Activated CD4-positive, alpha-beta T cell treated with anti-CD3 and anti-CD28 coated beads, Interleukin-2, amount 50 U/mL, for 16 hours (primary cell): Measurements from ENCODE around the gene SMKR1.
A peak's percentile ranks its signal among the peaks of the same experiment; 100 is the strongest.
"Not testable (repeated sequence)": the region's sequence is repeated elsewhere in the genome, so short reads cannot be mapped to it uniquely, and the experiment has no call there.

Experiments used
- DNase-seq: peaks from one replicate; pipeline ENCODE4 v3.0.0-alpha.2; 2020

Gene SMKR1

DNA sequence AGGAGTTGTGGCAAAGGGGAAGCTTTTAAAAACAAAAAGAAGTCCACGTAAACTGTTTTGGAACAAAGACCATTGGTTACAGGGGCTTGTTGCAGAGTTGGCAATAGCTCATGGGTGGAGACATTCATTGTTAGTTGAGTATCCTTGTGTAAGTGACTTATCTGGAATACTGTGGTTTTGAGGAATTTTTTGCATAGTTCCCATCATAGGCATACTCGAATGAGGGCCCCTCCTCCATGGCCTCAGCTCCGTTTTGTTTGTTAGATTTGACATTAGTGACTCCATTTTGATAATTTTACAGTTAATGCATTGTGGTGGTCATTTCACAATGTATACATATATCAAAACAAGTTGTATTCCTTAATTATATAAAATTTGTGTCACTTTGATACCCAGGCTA lies 12.8 kb upstream of the SMKR1 start:
- no peak for DNase-seq

DNA sequence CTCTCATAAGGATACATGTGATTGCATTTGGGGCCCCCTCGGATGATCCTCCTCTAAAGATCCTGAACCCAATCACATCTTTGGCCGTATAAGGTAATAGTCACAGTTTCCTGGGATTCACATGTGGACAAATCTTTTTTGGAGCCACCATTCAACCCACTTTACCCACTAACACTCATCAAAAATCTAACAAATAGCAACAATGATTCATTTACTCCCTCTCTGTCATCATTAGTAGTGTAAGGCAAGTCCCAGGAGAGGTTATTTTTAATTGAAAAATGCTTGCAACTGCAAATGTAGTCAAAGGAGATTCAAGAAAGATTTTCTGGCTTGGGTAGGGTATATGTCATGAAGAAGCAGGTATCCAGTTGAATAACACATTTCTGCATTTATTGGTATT lies 9.9 kb upstream of the SMKR1 start:
- no peak for DNase-seq

DNA sequence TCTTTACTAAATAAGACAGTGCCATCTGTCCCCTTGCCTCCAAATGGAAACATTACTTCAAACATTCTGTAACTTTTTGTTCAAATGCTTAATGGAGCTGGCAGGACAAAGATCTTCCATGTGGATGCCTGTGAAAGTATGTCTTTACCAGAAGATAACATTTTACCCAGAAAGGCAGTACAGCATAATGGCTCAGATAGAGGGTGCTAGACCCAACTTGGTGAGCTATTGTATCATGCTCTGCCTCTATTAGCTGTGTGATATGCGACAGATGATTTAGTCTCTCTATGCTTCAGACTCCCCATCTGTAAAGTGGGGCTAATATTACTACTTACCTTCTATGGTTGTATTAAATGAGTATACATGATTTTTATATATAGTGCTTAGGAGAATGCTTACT lies 8.8 kb upstream of the SMKR1 start:
- DNase-seq, result no peak

DNA sequence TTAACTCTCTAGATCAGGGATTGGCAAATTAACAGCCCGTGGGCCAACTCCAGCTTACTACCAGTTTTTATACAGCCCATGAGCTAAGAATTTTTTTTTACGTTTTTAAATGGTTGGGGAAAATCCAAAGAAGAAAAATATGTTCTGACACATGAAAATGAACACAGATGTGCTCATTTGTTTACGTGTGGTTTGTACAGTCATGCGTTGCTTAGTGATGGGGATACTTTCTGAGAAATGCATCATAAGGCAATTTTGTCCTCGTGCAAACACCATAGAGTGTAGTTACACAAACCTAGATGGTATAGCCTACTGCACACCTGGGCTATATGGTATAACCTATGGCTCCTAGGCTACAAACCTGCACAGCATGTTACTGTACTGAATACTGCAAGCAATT lies 8.3 kb upstream of the SMKR1 start:
- peak; percentile 76 for DNase-seq

DNA sequence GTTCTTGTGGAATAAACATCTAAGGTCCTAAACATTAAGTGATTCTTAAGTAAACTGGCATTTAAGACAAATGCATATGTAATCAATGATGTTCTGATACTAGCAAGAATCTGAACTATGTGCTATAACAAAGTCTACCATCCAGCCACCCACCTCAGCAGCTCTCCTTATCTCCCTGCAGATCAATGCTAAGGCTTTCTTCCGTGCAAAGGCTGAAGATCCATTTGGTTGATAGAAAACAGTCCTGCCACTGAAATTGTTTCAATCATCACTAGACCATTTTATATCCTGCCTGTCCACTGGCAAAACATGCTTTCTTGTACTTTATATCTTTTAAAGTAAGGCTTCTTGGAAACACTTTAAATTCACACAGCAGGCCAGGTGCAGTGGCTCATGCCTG lies 6.3 kb upstream of the SMKR1 start:
- peak; percentile 58 for DNase-seq

DNA sequence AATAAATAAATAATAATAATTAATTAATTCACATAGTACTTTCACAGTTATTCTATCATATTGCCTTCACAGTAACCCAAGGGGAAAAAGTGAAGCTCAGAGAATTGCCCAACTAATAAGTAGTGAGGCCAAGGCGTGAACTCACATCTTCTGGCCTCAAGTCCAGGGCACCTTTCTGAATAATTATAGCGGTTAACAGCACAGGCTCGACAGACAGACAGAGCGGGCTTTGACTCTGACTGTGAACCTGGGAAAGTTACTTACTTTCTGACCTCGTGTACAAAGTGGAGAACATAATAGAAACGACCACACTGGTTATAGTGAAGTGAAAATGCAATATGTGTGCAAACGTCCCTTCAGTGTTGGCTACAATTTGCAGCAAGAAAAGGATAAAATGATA lies 5.7 kb upstream of the SMKR1 start:
- no peak for DNase-seq

DNA sequence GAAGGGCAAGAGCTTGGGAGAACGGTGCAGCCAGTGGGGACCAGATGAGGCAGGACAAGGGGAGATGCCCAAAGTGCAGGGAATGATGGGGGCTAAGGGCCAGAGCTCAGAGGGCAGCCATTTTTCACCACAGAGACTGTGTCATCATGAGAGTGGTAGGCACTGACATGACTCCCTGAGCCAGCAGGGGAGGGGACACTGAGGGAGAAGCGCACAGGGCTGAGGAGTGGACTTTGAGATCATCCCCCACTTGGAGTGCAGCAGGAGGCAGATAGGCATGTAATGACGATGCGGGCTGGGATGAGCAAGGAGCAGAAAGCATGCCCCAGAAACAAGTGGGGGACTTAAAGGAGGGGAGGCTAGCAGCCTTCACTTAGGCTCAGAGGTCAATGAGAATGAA lies 5.2 kb upstream of the SMKR1 start:
- DNase-seq, result no peak

DNA sequence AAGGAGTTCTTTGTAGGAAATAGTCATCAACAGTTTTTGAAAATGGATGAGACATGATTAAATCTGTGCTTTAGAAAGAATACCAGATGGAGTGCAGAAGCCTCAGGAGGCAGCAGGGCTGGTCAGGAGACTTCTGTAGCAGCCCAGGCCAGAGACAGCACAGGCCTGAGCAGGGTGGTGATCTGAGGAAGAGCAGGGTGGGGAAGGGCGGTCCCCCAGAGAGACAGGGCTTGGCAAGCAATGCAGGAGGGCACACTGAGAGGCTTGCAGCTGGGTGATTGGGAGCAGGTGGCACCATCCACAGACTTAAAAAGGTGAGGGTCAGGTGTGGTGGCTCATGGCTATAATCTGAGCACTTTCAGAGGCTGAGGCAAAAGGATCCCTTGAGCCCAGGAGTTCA lies 4.3 kb upstream of the SMKR1 start:
- DNase-seq, result no peak

DNA sequence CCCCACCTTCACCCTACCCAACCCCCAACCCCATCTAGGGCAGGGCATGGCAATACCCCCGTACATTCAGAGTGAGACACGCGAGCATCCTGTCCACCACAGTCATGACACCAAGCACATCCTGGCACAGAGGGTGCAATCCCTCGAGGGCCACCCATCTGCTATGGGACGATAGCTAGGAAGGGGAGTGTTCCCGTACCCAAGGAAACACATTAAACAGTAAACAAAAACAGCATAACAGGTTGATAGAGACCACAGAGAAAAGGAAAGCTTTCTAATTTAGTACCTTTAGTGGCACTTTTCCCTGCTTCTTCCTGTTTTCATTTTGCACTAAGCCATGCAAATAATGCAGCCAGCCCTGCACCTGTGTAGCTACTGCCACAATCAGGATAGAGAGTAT lies 2.3 kb upstream of the SMKR1 start:
- DNase-seq, result peak; percentile 37

DNA sequence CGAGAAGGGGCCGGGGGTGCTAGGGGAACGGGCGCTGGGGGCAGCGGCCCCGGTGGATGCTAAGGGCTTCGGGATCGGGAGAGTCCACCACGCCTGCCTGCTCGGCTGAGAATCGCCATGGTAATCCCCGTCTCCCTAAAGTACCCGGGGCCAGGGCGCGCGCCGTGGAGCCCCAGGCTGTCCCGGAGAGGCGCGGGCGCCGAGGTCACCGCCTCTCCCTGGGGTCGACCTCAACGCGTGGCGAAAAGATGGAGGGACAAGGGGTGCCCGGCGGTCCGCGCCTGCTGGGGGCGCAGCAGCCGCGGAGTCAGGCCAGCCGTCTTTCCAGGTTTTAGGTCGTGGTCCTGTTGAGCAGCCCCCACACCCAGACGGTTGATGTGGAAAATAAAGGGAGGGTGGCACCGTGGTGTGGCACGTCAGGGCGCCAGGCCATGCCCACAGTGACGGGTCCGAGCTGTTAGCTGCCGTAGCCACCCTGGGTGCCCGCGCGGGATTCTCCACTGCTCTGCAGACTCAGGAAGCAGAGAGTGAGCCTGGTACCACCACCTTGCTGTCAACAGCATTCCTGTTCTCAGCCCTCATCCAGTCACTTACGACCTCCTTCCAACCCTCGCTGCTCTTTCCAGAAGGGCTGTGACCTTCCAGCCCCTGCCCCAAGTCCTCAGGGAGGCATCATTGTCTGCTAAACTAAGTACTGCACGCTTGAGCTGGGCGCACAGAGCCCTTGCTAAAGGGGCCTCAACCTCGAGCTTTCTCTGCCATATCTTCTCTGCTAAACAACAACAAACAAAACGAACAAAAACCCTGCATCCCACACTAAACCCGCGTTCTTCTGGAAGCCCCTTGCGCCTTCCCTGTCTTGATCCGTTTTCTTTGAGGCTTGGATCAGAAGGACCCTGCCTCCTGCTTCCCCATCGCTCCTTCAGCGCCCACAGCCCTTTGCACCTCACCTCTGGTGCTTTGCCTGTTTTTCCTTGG lies 666 bp downstream of the SMKR1 start:
- DNase-seq, result no peak

DNA sequence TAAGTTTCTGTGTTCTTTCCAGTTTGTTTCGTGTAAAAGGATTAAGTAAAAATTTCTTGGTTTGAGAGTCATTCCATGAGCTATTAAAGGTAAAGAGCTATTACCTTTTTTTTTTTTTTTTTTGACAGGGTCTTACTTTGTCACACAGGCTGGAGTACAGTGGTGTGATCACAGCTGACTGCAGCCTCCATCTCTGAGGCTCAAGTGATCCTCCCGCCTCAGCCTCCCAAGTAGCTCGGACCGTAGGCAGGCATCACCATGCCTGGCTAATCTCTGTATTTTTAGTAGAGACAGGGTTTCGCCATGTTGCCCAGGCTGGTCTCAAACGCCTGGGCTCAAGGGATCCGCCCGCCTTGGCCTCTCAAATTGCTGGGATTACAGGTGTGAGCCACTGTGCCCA lies 1.4 kb downstream of the SMKR1 start:
- DNase-seq, result no peak

DNA sequence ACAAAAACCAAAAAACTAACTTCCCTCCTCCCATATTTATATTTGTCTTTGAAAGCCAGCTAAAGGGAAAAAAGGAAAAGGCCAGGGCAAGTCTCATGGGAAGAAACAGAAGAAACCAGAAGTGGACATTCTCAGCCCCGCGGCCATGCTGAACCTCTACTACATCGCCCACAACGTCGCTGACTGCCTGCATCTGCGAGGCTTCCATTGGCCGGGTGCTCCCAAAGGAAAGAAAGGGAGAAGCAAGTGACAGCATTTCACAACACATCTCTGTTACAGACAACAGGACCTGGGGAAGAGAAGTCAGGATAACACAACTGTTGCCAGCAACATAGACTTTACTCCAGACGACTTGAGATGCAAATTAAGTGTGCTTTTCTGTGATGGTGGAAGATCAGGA lies 9.9 kb downstream of the SMKR1 start:
- DNase-seq, result no peak

DNA sequence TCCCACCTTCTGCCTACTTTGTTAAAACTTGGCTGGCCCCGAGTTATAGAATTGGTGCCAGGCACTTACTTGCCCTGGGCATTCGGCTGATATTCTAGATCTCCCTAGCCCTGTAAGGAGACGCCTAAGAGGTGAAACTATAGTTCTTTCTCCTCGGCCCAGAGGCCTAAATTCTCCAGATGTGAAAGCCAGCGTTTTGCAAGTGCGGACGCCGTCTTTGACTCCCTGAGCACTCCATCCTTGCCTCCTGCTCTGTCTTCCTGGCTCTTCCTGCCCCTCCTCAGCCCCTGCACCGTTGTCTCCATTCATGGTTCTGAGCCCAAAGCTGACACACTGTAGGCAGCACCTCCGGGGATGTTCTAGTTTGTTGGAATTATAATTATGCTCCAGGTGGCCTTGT lies 11.2 kb downstream of the SMKR1 start:
- DNase-seq, result no peak

DNA sequence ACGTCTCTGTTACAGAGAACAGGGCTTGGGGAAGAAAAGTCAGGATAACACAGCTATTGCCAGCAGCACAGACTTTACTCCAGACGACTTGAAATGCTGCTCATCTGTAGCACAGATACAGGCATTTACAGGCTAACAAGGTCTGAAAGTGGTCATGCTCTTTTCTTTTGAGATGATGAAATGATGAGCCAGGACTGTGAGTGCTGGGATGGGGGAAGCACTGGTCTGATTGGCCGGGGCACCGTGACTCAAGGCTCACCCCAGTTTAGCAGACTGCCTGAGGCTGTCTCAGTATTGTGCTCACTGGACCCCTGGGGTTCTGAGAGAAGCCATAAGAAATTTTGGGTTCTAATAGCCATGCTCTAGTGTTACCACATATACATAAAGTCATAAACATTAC lies 12.4 kb downstream of the SMKR1 start:
- DNase-seq, result no peak

DNA sequence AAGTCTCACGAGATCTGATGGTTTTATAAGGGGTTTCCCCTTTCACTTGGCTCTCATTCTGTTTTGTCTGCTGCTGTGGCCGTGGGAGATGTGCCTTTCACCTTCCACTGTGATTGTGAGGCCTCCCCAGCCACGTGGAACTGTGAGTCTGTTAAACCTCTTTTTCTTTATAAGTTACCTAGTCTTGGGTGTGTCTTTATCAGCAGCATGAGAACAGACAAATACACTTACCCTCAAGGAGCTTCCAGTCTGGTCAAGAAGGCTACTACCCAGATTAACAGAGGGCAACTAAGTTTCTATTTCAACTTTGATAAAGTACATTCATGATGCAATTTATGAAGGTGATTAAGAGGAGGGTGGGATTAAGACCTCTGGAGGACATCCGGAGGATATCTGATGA lies 13.1 kb downstream of the SMKR1 start:
- no peak for DNase-seq

DNA sequence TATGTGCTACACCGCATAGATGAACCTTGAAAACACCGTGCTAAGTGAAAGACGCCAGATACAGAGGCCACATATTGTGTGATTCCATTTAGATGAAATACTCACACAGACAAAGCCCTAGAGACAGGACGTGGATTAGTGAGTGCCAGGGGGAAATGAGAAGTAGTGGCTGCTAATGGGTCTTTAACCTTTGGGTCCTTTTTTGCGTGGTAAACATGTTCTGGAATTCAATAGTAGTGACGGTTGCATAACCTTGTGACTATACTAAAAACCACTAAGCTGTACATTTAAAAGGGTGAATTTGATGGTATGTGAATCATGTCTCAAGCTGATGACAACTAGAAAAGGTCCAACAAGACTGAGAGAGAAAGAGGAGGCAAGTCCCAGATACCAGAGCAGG lies 15.6 kb downstream of the SMKR1 start:
- DNase-seq, result no peak

DNA sequence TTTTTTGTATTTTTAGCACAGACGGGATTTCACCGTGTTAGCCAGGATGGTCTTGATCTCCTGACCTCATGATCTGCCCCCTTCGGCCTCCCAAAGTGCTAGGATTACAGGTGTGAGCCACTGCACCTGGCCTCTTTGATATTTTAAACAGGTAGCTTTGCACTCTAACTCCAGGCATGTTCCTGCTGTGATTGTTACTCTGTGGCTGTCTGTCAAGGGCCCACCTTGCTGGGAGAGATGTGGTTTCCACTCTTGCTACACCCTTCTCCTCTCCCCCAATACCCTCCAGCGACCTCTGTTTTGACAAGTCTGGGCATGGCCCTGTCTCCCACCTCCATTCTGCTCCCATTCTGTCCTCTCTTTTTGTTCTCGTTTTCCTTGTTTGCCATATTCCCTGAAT lies 17.1 kb downstream of the SMKR1 start:
- no peak for DNase-seq

DNA sequence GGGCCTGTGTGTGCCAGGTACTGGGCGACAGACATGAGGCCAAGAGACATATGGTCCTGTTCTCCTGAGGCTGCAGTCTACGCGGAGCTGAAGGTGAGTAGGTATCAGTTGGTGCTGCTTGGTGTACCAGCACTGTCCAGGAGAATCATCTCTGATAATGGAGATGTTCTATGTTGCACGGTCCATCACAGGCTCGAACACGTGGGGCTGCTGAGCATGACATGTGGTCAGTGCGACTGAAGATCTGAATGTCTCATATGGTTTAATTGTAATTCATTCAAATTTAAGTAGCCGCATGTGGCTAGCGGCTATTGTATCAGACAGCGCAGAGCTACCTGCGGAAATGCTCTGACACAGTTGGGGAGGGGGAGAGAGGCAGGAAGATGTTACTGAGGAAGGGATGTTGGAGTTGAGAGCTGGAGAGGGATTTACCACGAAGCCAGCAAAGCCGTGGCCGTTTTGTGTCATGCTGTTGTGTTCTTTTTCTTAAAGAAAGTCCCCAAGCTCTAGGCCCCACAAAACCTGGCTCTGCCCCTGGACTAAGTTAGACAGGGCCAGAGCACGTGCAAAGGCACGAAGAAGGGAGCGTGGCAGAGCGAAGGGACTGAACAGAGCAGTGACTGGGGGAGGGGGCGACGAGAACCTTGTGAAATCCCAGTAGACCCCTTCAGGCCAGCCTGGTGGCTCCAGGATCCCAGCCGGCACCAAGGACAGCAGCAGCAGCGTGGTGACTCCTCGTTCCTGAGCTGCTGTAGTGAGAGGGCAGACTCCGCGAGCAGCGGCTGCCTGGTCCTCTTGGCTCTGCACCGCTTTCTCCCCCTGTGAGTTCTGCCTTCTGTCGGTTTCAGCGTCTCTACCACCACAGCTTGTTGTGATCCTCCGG lies 20.0 kb downstream of the SMKR1 start:
- no peak for DNase-seq

DNA sequence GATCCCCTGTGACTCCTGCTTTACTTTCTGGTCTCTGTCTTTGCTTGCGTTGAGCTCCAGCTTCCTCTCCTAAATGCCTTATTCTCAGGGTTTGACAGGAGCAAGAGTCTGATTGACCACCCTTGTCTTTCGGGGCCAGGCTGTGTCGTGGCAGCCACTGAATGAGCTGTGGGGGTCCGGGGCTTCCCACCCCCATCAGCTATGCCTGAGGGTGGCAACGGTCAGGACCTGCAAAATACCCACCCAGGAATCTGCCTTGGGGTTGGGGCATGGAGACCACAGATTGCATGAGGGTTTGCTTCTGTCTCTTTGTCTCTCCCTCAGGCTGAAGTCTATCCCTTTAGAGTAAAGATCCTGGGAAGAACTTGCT lies 20.6 kb downstream of the SMKR1 start:
- no peak for DNase-seq

DNA sequence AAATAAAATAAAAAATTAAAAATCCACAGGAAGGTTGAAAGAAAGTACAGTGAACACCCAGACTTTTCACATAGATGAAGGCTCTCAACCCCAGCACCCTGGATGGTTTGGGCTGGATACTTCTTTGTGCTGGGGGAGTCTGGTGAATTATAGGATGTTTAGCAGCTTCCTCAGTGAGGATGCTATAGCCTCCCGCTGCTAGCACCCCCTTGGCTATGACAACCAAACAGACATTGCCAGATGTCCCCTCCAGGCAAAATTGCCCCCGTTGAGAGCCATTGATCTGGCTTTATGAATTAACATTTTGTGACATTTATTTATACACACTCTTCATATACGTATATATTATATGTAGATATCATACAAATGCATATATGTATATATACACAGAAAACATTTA lies 21.6 kb downstream of the SMKR1 start:
- no peak for DNase-seq

DNA sequence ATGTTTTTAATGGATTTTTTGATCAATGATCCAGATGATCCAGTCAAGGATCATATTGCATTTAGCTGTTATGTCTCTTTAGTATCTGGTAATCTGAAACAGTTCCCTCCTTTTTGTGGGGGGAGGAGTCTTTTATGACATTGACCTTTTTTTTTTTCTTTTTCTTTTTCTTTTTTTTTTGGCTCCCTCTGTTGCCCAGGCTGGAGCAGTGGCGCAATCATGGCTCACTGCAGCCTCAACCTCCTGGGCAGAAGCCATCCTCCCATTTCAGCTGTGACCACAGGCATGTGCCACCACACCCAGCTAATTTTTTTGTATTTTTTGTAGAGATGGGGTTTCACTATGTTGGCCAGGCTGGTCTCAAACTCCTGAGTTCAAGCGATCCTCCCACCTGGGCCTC lies 22.1 kb downstream of the SMKR1 start:
- DNase-seq, result not testable (repeated sequence)

DNA sequence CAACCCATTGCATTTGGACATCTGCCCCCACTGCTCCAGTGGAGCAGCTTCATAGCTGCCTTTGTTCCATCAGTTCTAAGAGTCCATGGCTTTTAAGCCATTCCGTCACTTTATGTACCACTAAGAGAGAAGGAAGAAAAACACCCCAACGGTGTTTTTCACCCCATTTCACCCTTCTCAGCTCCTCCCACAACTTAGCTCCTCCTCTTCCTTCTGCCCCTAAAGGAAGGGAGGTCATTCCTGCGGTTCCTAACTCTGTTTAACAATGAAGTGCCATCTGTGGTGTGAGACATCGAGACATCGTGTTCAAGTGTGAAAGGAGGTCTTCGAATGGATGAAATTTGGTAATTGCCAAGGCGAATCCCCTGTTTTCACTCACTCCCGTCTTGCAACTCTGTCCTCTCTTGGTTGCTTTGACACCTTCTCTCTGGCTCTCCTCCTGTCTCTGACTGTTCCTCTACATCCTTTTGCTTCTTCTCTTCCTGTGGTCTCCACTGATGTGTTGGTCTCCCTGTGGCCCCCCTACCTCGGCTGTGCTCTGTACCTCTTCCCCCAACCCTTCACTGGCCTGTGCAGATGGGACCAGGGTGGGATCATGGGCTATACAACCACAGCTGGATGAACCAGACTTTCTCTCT lies 23.0 kb downstream of the SMKR1 start:
- DNase-seq, result no peak

DNA sequence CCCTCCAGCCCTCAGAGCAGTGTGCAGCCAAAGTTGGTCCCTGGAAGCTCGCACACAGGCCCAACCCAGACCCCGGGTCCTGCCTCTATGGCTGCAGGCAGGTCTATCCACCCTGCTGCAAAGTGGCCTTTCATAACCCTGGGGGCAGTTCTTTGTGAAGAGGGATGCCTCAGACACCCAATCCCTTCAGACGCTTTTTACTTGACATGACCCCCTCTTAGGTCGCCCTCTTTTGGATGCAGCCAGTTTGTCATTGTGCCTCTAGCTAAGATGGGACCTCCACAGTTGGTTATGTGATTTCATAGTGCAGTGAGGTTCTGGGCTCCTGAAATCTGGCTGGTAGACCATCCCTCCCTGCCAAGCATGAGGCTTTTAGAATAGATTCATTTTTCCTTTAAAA lies 27.3 kb downstream of the SMKR1 start:
- DNase-seq, result no peak
